ENCODE results near the gene GYG2. TPM values are rescaled to one million over a fixed set of nuclear protein-coding genes. Genes with fewer than 3 reads are reported as not detected.
A peak's percentile ranks its signal among the peaks of the same experiment; 100 is the strongest.

GYG2 gene
- total RNA-seq, 1 experiment from 2014 or later = 1.7 TPM

- DNase-seq = peak; percentile 31 to 72
- no peaks in the 10 kb centered on the region for H3K27me3 ChIP-seq (ENCODE audit: insufficient read depth, low read depth)
- H3K9me3 ChIP-seq (ENCODE audit: insufficient read depth, low read depth) = no peaks in the 10 kb centered on the region
- ChIA-PET POLR2A (ENCODE audit: unreplicated experiment) (no interaction called here), CTCF (no interaction called here)
- H3K4me2 ChIP-seq = peak overlapping the region; percentile 94
- H2AFZ ChIP-seq = no peak overlapping the region
- no peaks in the 10 kb centered on the region for H3K79me2 ChIP-seq (ENCODE audit: low read depth)
- peaks cover 18% of the 10 kb centered on the region; the same call in 1 of the 2 replicates for H3F3A ChIP-seq (ENCODE audit: insufficient read depth, low read depth)
- H3K36me3 ChIP-seq (ENCODE audit: low read depth) = no peaks in the 10 kb centered on the region
- intact Hi-C loops (cut with micrococcal nuclease; ENCODE audit: unreplicated experiment) = loop anchor here (2.0 kb wide), 2 partner anchors 30 to 128 kb away; partner anchors contain the start of gene ARSD
- H3K4me3 ChIP-seq = peak overlapping the region; percentile 46; the same call in 1 of the 2 replicates
- TF ChIP-seq CTCF (conservative IDR thresholded peaks at IDR 0.05) (no peak), EZH2 (IDR thresholded peaks at IDR 0.05; ENCODE audit: low read depth) (no peak)
- BruUV-seq (replicated peaks) = no TSS peak
- H3K27ac ChIP-seq = peak overlapping the region; percentile 79
- H3K4me1 ChIP-seq (replicated peaks; ENCODE audit: insufficient read depth) = peaks cover 44% of the 10 kb centered on the region
- H3K9me2 ChIP-seq (ENCODE audit: insufficient read depth) = no peaks in the 10 kb centered on the region
- no peaks in the 10 kb centered on the region for H4K20me1 ChIP-seq (ENCODE audit: insufficient read depth)
Observed at GRCh38 chrX:2898846-2899512, 70.2 kb downstream of the GYG2 start.

- H3K36me3 ChIP-seq (ENCODE audit: low read depth) = no peaks in the 10 kb centered on the region
- H4K20me1 ChIP-seq (ENCODE audit: insufficient read depth) = no peaks in the 10 kb centered on the region
- no peak overlapping the region for H3K27ac ChIP-seq
- H3F3A ChIP-seq (ENCODE audit: insufficient read depth, low read depth) = peaks cover 10% of the 10 kb centered on the region; the same call in 1 of the 2 replicates
- no peaks in the 10 kb centered on the region for H3K27me3 ChIP-seq (ENCODE audit: insufficient read depth, low read depth)
- no peak overlapping the region for H3K4me3 ChIP-seq
- H3K79me2 ChIP-seq (ENCODE audit: low read depth) = no peaks in the 10 kb centered on the region
- H2AFZ ChIP-seq = no peak overlapping the region
- no peak for TF ChIP-seq CTCF (conservative IDR thresholded peaks at IDR 0.05)
- no peak for TF ChIP-seq EZH2 (IDR thresholded peaks at IDR 0.05; ENCODE audit: low read depth)
- no peak overlapping the region for H3K4me2 ChIP-seq
- H3K9me3 ChIP-seq (ENCODE audit: insufficient read depth, low read depth) = no peaks in the 10 kb centered on the region
- intact Hi-C loops (cut with micrococcal nuclease; ENCODE audit: unreplicated experiment) = no loop called here
- POLR2A ChIA-PET (ENCODE audit: unreplicated experiment) = no interaction called here
- BruUV-seq (replicated peaks) = no TSS peak
- H3K9me2 ChIP-seq (ENCODE audit: insufficient read depth) = no peaks in the 10 kb centered on the region
- peaks cover 34% of the 10 kb centered on the region for H3K4me1 ChIP-seq (replicated peaks; ENCODE audit: insufficient read depth)
- DNase-seq = no peak
- CTCF ChIA-PET = no interaction called here
Observed at GRCh38 chrX:2901367-2902036, 72.8 kb downstream of the GYG2 start.

GRCh38 chrX:2902841-2903240, 74.1 kb downstream of the GYG2 start:
- Histone ChIP-seq H3K36me3 (ENCODE audit: low read depth) (no peaks in the 10 kb centered on the region), H3K27ac (no peak overlapping the region), H3F3A (ENCODE audit: insufficient read depth, low read depth) (peaks cover 9% of the 10 kb centered on the region; the same call in 1 of the 2 replicates), H3K9me2 (ENCODE audit: insufficient read depth) (no peaks in the 10 kb centered on the region), H4K20me1 (ENCODE audit: insufficient read depth) (no peaks in the 10 kb centered on the region), H3K4me2 (no peak overlapping the region), H2AFZ (no peak overlapping the region), H3K9me3 (ENCODE audit: insufficient read depth, low read depth) (no peaks in the 10 kb centered on the region), H3K4me3 (no peak overlapping the region), H3K4me1 (replicated peaks; ENCODE audit: insufficient read depth) (peaks cover 21% of the 10 kb centered on the region), H3K79me2 (ENCODE audit: low read depth) (no peaks in the 10 kb centered on the region), H3K27me3 (ENCODE audit: insufficient read depth, low read depth) (no peaks in the 10 kb centered on the region)
- ChIA-PET POLR2A (ENCODE audit: unreplicated experiment) (no interaction called here), CTCF (no interaction called here)
- intact Hi-C loops (cut with micrococcal nuclease; ENCODE audit: unreplicated experiment) = no loop called here
- TF ChIP-seq CTCF (conservative IDR thresholded peaks at IDR 0.05) = no peak
- BruUV-seq (replicated peaks) = no TSS peak
- no peak for DNase-seq

Measured in PC-9 (cell line).